HepG2 (cell line): Measurements from ENCODE around the gene OR2V2. TPM values are rescaled to one million over a fixed set of nuclear protein-coding genes. Genes with fewer than 3 reads are reported as not detected.
A peak's percentile ranks its signal among the peaks of the same experiment; 100 is the strongest.

Experiments
- DNMT3B ChIP-seq: conservative IDR thresholded peaks from 2 replicates; pipeline ENCODE4 v1.6.1; 2016; ENCODE audit warnings: missing biosample characterization, control low read depth
- ELF4 ChIP-seq: sonication (generic); formaldehyde crosslinking; IDR thresholded peaks from 2 replicates; pipeline ENCODE4 v1.5.0; 2020; ENCODE audit warnings: missing genetic modification reagents, mild to moderate bottlenecking, moderate library complexity, borderline replicate concordance
- KDM4B ChIP-seq: sonication (generic); formaldehyde crosslinking; IDR thresholded peaks from 2 replicates; pipeline ENCODE4 v1.4.0; 2020; ENCODE audit warnings: missing genetic modification reagents
- KDM5B ChIP-seq: sonication (generic); formaldehyde crosslinking; IDR thresholded peaks from 2 replicates; pipeline ENCODE4 v1.4.0; 2020; ENCODE audit warnings: missing genetic modification reagents, mild to moderate bottlenecking, borderline replicate concordance
- MXD1 ChIP-seq: sonication (generic); formaldehyde crosslinking; IDR thresholded peaks from 2 replicates; pipeline ENCODE4 v1.4.0; 2020; ENCODE audit warnings: mild to moderate bottlenecking, missing genetic modification reagents
- ZFY ChIP-seq: sonication (generic); formaldehyde crosslinking; IDR thresholded peaks from 2 replicates; pipeline ENCODE4 v1.4.0; 2020; ENCODE audit warnings: missing genetic modification reagents
- ZNF124 ChIP-seq: sonication (generic); formaldehyde crosslinking; IDR thresholded peaks from 2 replicates; pipeline ENCODE4 v1.4.0; 2020; ENCODE audit warnings: missing genetic modification reagents
- polyA plus RNA-seq, 8 experiments: library from polyadenylated mRNA; depleted of rRNA in 3 of 8; stranded (reverse) in 7 of 8; unstranded in 1 of 8; fragments of >200 nt; fragmentation: Illumina TruSeq in 4 of 8; extraction: Trizol in 4 of 8; gene quantifications; 2 replicates each; pipeline versions ENCODE4 v1.2.1 to v1.2.3, GENCODE V29; 2011 to 2016; ENCODE audit warnings: low read depth in 4 of 8, missing spikeins in 1 of 8, mixed read lengths in 1 of 8; ENCODE audit not compliant: insufficient read depth in 1 of 8
- total RNA-seq, 5 experiments: library from RNA; depleted of rRNA; stranded (reverse); fragments of >200 nt; fragmentation: Illumina TruSeq; extraction: Trizol; gene quantifications; 2 replicates each; pipeline ENCODE4 v1.2.3, GENCODE V29; 2016; ENCODE audit warnings: low read depth in 1 of 5
- TF ChIP-seq, protein P1 (sequence below): sonication (generic); formaldehyde crosslinking; IDR thresholded peaks from 2 replicates; pipeline ENCODE4 v1.4.0; 2020; ENCODE audit warnings: missing genetic modification reagents, borderline replicate concordance
- TF ChIP-seq, protein P2 (sequence below): IDR thresholded peaks from 2 replicates; pipeline ENCODE4 v1.6.1; 2018; ENCODE audit warnings: missing genetic modification reagents
- TF ChIP-seq, protein P3 (sequence below): sonication (generic); formaldehyde crosslinking; IDR thresholded peaks from 2 replicates; pipeline ENCODE4 v1.4.0; 2020; ENCODE audit warnings: missing genetic modification reagents
- TF ChIP-seq, protein P4 (sequence below), 2 experiments: fragments of 450-650 bp in 1 of 2; sonication (generic) in 1 of 2; formaldehyde crosslinking; IDR thresholded peaks; 2 replicates each; pipeline versions ENCODE4 v1.5.0 to v1.8.0; 2020 to 2022; ENCODE audit warnings: mild to moderate bottlenecking in 1 of 2, missing genetic modification reagents in 1 of 2
- TF ChIP-seq, protein P5 (sequence below): sonication (generic); formaldehyde crosslinking; IDR thresholded peaks from one replicate; pipeline ENCODE4 v1.5.1; 2020; ENCODE audit warnings: mild to moderate bottlenecking, missing genetic modification reagents; ENCODE audit errors: not compliant biosample characterization

Gene OR2V2
- total and polyA plus RNA-seq, 2 of the 13 experiments (the other 11 are each of a cell fraction or from before 2014, with no cell fraction given): not detected

- TF ChIP-seq, protein P1, sequence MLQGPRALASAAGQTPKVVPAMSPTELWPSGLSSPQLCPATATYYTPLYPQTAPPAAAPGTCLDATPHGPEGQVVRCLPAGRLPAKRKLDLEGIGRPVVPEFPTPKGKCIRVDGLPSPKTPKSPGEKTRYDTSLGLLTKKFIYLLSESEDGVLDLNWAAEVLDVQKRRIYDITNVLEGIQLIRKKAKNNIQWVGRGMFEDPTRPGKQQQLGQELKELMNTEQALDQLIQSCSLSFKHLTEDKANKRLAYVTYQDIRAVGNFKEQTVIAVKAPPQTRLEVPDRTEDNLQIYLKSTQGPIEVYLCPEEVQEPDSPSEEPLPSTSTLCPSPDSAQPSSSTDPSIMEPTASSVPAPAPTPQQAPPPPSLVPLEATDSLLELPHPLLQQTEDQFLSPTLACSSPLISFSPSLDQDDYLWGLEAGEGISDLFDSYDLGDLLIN (CRISPR knock-in tag): no peak
- TF ChIP-seq KDM4B (no peak), ZNF124 (CRISPR knock-in tag) (peak; percentile 66), KDM5B (CRISPR knock-in tag) (no peak), ELF4 (peak; percentile 66; the same call in 1 of the 2 replicates), ZFY (CRISPR knock-in tag) (peak; percentile 60; the same call in 1 of the 2 replicates), MXD1 (CRISPR knock-in tag) (no peak; the same call in 1 of the 2 replicates), DNMT3B (CRISPR knock-in tag) (no peak)
- TF ChIP-seq, protein P2, sequence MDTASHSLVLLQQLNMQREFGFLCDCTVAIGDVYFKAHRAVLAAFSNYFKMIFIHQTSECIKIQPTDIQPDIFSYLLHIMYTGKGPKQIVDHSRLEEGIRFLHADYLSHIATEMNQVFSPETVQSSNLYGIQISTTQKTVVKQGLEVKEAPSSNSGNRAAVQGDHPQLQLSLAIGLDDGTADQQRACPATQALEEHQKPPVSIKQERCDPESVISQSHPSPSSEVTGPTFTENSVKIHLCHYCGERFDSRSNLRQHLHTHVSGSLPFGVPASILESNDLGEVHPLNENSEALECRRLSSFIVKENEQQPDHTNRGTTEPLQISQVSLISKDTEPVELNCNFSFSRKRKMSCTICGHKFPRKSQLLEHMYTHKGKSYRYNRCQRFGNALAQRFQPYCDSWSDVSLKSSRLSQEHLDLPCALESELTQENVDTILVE (CRISPR knock-in tag): peak; percentile 91; the same call in 1 of the 2 replicates
- TF ChIP-seq, protein P3, sequence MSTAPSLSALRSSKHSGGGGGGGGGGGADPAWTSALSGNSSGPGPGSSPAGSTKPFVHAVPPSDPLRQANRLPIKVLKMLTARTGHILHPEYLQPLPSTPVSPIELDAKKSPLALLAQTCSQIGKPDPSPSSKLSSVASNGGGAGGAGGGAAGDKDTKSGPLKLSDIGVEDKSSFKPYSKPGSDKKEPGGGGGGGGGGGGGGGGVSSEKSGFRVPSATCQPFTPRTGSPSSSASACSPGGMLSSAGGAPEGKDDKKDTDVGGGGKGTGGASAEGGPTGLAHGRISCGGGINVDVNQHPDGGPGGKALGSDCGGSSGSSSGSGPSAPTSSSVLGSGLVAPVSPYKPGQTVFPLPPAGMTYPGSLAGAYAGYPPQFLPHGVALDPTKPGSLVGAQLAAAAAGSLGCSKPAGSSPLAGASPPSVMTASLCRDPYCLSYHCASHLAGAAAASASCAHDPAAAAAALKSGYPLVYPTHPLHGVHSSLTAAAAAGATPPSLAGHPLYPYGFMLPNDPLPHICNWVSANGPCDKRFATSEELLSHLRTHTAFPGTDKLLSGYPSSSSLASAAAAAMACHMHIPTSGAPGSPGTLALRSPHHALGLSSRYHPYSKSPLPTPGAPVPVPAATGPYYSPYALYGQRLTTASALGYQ (CRISPR knock-in tag): peak; percentile 80; the same call in 1 of the 2 replicates
- TF ChIP-seq, protein P4, sequence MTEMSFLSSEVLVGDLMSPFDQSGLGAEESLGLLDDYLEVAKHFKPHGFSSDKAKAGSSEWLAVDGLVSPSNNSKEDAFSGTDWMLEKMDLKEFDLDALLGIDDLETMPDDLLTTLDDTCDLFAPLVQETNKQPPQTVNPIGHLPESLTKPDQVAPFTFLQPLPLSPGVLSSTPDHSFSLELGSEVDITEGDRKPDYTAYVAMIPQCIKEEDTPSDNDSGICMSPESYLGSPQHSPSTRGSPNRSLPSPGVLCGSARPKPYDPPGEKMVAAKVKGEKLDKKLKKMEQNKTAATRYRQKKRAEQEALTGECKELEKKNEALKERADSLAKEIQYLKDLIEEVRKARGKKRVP (CRISPR knock-in tag; IDR thresholded peaks at IDR 0.05): peak in 1 of 2 experiments; percentile 67; a peak in 1 of 4 replicates
- TF ChIP-seq, protein P5, sequence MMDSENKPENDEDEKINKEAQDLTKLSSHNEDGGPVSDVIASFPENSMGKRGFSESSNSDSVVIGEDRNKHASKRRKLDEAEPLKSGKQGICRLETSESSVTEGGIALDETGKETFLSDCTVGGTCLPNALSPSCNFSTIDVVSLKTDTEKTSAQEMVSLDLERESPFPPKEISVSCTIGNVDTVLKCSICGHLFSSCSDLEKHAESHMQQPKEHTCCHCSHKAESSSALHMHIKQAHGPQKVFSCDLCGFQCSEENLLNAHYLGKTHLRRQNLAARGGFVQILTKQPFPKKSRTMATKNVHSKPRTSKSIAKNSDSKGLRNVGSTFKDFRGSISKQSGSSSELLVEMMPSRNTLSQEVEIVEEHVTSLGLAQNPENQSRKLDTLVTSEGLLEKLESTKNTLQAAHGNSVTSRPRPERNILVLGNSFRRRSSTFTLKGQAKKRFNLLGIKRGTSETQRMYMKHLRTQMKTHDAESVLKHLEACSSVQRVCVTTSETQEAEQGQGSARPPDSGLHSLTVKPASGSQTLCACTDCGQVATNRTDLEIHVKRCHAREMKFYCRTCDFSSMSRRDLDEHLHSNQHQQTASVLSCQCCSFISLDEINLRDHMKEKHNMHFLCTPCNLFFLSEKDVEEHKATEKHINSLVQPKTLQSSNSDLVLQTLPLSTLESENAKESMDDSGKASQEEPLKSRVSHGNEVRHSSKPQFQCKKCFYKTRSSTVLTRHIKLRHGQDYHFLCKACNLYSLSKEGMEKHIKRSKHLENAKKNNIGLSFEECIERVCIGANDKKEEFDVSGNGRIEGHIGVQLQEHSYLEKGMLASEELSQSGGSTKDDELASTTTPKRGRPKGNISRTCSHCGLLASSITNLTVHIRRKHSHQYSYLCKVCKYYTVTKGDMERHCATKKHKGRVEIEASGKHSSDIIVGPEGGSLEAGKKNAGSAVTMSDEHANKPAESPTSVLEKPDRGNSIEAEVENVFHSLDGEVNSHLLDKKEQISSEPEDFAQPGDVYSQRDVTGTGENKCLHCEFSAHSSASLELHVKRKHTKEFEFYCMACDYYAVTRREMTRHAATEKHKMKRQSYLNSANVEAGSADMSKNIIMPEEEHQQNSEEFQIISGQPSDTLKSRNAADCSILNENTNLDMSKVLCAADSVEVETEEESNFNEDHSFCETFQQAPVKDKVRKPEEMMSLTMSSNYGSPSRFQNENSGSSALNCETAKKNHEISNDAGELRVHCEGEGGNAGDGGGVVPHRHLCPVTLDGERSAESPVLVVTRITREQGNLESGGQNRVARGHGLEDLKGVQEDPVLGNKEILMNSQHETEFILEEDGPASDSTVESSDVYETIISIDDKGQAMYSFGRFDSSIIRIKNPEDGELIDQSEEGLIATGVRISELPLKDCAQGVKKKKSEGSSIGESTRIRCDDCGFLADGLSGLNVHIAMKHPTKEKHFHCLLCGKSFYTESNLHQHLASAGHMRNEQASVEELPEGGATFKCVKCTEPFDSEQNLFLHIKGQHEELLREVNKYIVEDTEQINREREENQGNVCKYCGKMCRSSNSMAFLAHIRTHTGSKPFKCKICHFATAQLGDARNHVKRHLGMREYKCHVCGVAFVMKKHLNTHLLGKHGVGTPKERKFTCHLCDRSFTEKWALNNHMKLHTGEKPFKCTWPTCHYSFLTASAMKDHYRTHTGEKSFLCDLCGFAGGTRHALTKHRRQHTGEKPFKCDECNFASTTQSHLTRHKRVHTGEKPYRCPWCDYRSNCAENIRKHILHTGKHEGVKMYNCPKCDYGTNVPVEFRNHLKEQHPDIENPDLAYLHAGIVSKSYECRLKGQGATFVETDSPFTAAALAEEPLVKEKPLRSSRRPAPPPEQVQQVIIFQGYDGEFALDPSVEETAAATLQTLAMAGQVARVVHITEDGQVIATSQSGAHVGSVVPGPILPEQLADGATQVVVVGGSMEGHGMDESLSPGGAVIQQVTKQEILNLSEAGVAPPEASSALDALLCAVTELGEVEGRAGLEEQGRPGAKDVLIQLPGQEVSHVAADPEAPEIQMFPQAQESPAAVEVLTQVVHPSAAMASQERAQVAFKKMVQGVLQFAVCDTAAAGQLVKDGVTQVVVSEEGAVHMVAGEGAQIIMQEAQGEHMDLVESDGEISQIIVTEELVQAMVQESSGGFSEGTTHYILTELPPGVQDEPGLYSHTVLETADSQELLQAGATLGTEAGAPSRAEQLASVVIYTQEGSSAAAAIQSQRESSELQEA (CRISPR knock-in tag): no peak
Observed at GRCh38 chr5:181191526-181192336, 44.3 kb downstream of the OR2V2 start (continued).
